Immature natural killer cell (primary cell): Measurements from ENCODE around the gene SNX15. TPM values are rescaled to one million over a fixed set of nuclear protein-coding genes. Genes with fewer than 3 reads are reported as not detected.
A peak's percentile ranks its signal among the peaks of the same experiment; 100 is the strongest.
"Not testable (repeated sequence)": the region's sequence is repeated elsewhere in the genome, so short reads cannot be mapped to it uniquely, and the experiment has no call there.

ENCODE experiments used
- DNase-seq, 3 donors: peaks; one replicate each; pipeline ENCODE4 v3.0.0; 2022; ENCODE audit warnings: mixed read lengths in 1 of 3
- H3K27ac Mint-ChIP-seq, 6 donors: one replicate each; pipeline ENCODE4 v1.8.0; 2020; ENCODE audit warnings: mixed read lengths in 6 of 6, mild to moderate bottlenecking in 5 of 6, inconsistent platforms in 4 of 6, moderate library complexity in 3 of 6
- H3K27me3 Mint-ChIP-seq, 3 donors: one replicate each; pipeline ENCODE4 v1.8.0; 2020 to 2021; ENCODE audit warnings: low read depth in 3 of 3, mild to moderate bottlenecking in 3 of 3, mixed read lengths in 3 of 3, moderate library complexity in 3 of 3, inconsistent platforms in 1 of 3
- H3K36me3 Mint-ChIP-seq, 3 donors: one replicate each; pipeline ENCODE4 v1.8.0; 2020; ENCODE audit warnings: mixed read lengths in 3 of 3, inconsistent platforms in 2 of 3, mild to moderate bottlenecking in 2 of 3
- H3K4me1 Mint-ChIP-seq, 2 donors: one replicate each; pipeline ENCODE4 v1.8.0; 2020; ENCODE audit warnings: inconsistent platforms in 2 of 2, mild to moderate bottlenecking in 2 of 2, mixed read lengths in 2 of 2, moderate library complexity in 1 of 2
- H3K4me3 Mint-ChIP-seq, 5 donors: one replicate each; pipeline ENCODE4 v1.8.0; 2020; ENCODE audit warnings: mild to moderate bottlenecking in 5 of 5, mixed read lengths in 5 of 5, inconsistent platforms in 3 of 5, moderate library complexity in 3 of 5
- H3K9me3 Mint-ChIP-seq, 6 donors: one replicate each; pipeline ENCODE4 v1.8.0; 2020; ENCODE audit warnings: mild to moderate bottlenecking in 6 of 6, mixed read lengths in 6 of 6, inconsistent platforms in 4 of 6, moderate library complexity in 3 of 6
- polyA plus RNA-seq, 3 donors: library from polyadenylated mRNA; unstranded; fragments of 300-500 nt; fragmentation: Illumina TruSeq; gene quantifications; one replicate each; pipeline ENCODE4 v1.2.3, GENCODE V29; 2021

SNX15 gene
- polyA plus RNA-seq, 3 donors from 2014 or later = 14.5 to 20.6 (median 19.9) TPM

- Mint-ChIP-seq H3K27ac (no peak overlapping the region), H3K36me3 (no peaks in the 10 kb centered on the region), H3K4me1 (no peaks in the 10 kb centered on the region), H3K27me3 (peaks cover 0 to 1% (median 0%) of the 10 kb centered on the region in 3 donors), H3K9me3 (no peaks in the 10 kb centered on the region), H3K4me3 (no peak overlapping the region)
- no peak for DNase-seq
These were observed 24.0 kb upstream of the SNX15 start for GRCh38 chr11:65003282-65003681.

GRCh38 chr11:65003968-65004367 is 23.3 kb upstream of the SNX15 start:
- not testable (repeated sequence) for H3K4me1 Mint-ChIP-seq, H3K4me3 Mint-ChIP-seq, H3K27me3 Mint-ChIP-seq

GRCh38 chr11:65008016-65008415 is 19.2 kb upstream of the SNX15 start:
- no peaks in the 10 kb centered on the region for H3K36me3 Mint-ChIP-seq

More at GRCh38 chr11:65003968-65004367, 23.3 kb upstream of the SNX15 start:
- not testable (repeated sequence) for DNase-seq, H3K27ac Mint-ChIP-seq, H3K36me3 Mint-ChIP-seq, H3K9me3 Mint-ChIP-seq

GRCh38 chr11:65008873-65009272 is 18.4 kb upstream of the SNX15 start:
- H3K27ac Mint-ChIP-seq = no peak overlapping the region
- H3K4me3 Mint-ChIP-seq = no peak overlapping the region
- H3K4me1 Mint-ChIP-seq = peaks cover 9 to 10% of the 10 kb centered on the region in 2 donors
- no peaks in the 10 kb centered on the region for H3K9me3 Mint-ChIP-seq
- no peaks in the 10 kb centered on the region for H3K36me3 Mint-ChIP-seq
- peaks cover 1 to 3% (median 2%) of the 10 kb centered on the region in 3 donors for H3K27me3 Mint-ChIP-seq
- DNase-seq = no peak

More at GRCh38 chr11:65008016-65008415, 19.2 kb upstream of the SNX15 start:
- peaks cover 3% of the 10 kb centered on the region in 2 donors for H3K4me1 Mint-ChIP-seq
- H3K4me3 Mint-ChIP-seq = no peak overlapping the region
- no peak overlapping the region for H3K27ac Mint-ChIP-seq
- DNase-seq = no peak
- H3K9me3 Mint-ChIP-seq = no peaks in the 10 kb centered on the region
- peaks cover 0 to 1% (median 0%) of the 10 kb centered on the region in 3 donors for H3K27me3 Mint-ChIP-seq

GRCh38 chr11:65013130-65013887 is 13.9 kb upstream of the SNX15 start:
- H3K9me3 Mint-ChIP-seq = no peaks in the 10 kb centered on the region
- H3K27me3 Mint-ChIP-seq = peaks cover 1 to 4% (median 3%) of the 10 kb centered on the region in 3 donors

GRCh38 chr11:65013888-65014725 is 13.1 kb upstream of the SNX15 start, which contains the start of gene ARL2:
Gene ARL2 (plus strand): TSS chr11:65014160. CDS start chr11:65014208, 48 bp downstream.
- Mint-ChIP-seq H3K27me3 (peaks cover 1 to 5% (median 4%) of the 10 kb centered on the region in 3 donors), H3K4me3 (peak within 1 kb of the TSS; percentile 91 to 96 (median 94)), H3K27ac (peak within 1 kb of the TSS; percentile 92 to 99 (median 96)), H3K9me3 (no peaks in the 10 kb centered on the region), H3K4me1 (peaks cover 25 to 26% of the 10 kb centered on the region in 2 donors), H3K36me3 (peaks cover 0 to 6% (median 5%) of the 10 kb centered on the region in 3 donors)
- DNase-seq = peak; percentile 88 to 90 (median 88)

More at GRCh38 chr11:65013130-65013887, 13.9 kb upstream of the SNX15 start:
- peak overlapping the region; percentile 92 to 99 (median 96) for H3K27ac Mint-ChIP-seq
- peak; percentile 87 to 90 (median 90) for DNase-seq
- H3K36me3 Mint-ChIP-seq = peaks cover 0 to 6% (median 5%) of the 10 kb centered on the region in 3 donors
- peaks cover 25 to 26% of the 10 kb centered on the region in 2 donors for H3K4me1 Mint-ChIP-seq
- H3K4me3 Mint-ChIP-seq = peak overlapping the region; percentile 91 to 96 (median 94)

GRCh38 chr11:65014726-65015227 is 12.5 kb upstream of the SNX15 start:
- Mint-ChIP-seq H3K9me3 (no peaks in the 10 kb centered on the region), H3K27ac (peak overlapping the region; percentile 59 to 90 (median 88)), H3K4me1 (peaks cover 25 to 26% of the 10 kb centered on the region in 2 donors), H3K4me3 (peak overlapping the region; percentile 80 to 89 (median 87)), H3K36me3 (peaks cover 3 to 6% (median 5%) of the 10 kb centered on the region in 3 donors), H3K27me3 (peaks cover 1 to 5% (median 4%) of the 10 kb centered on the region in 3 donors)
- no peak for DNase-seq

GRCh38 chr11:65016705-65017104 is 10.5 kb upstream of the SNX15 start:
- Mint-ChIP-seq H3K4me1 (peaks cover 25 to 26% of the 10 kb centered on the region in 2 donors), H3K27me3 (peaks cover 1 to 5% (median 4%) of the 10 kb centered on the region in 3 donors), H3K36me3 (peaks cover 3 to 6% (median 5%) of the 10 kb centered on the region in 3 donors), H3K27ac (peak overlapping the region in 2 of 6 donors; percentile 38 to 68), H3K4me3 (peak overlapping the region in 2 of 5 donors; percentile 19 to 29), H3K9me3 (no peaks in the 10 kb centered on the region)
- no peak for DNase-seq

- Mint-ChIP-seq H3K27ac (no peak overlapping the region), H3K9me3 (no peaks in the 10 kb centered on the region), H3K4me3 (no peak overlapping the region), H3K36me3 (peaks cover 3 to 10% (median 10%) of the 10 kb centered on the region in 3 donors), H3K27me3 (peaks cover 2 to 7% (median 4%) of the 10 kb centered on the region in 3 donors), H3K4me1 (peaks cover 23 to 24% of the 10 kb centered on the region in 2 donors)
- no peak for DNase-seq
These were observed 9.3 kb upstream of the SNX15 start for GRCh38 chr11:65017937-65018336.

GRCh38 chr11:65019824-65020223 is 7.4 kb upstream of the SNX15 start:
- Mint-ChIP-seq H3K27ac (no peak overlapping the region), H3K9me3 (no peaks in the 10 kb centered on the region), H3K27me3 (peaks cover 1 to 4% (median 1%) of the 10 kb centered on the region in 3 donors), H3K4me1 (peaks cover 13 to 17% of the 10 kb centered on the region in 2 donors), H3K4me3 (no peak overlapping the region), H3K36me3 (peaks cover 3 to 10% (median 10%) of the 10 kb centered on the region in 3 donors)
- no peak for DNase-seq

- Mint-ChIP-seq H3K9me3 (no peaks in the 10 kb centered on the region), H3K27me3 (peaks cover 0 to 4% (median 1%) of the 10 kb centered on the region in 3 donors), H3K36me3 (peaks cover 3 to 10% (median 10%) of the 10 kb centered on the region in 3 donors), H3K4me1 (peaks cover 11 to 12% of the 10 kb centered on the region in 2 donors), H3K27ac (no peak overlapping the region), H3K4me3 (no peak overlapping the region)
- no peak for DNase-seq
These were observed 6.2 kb upstream of the SNX15 start for GRCh38 chr11:65021003-65021402.

GRCh38 chr11:65021509-65021908 is 5.7 kb upstream of the SNX15 start:
- peaks cover 3 to 10% (median 9%) of the 10 kb centered on the region in 3 donors for H3K36me3 Mint-ChIP-seq
- peaks cover 6 to 8% of the 10 kb centered on the region in 2 donors for H3K4me1 Mint-ChIP-seq
- H3K27me3 Mint-ChIP-seq = peaks cover 0 to 4% (median 1%) of the 10 kb centered on the region in 3 donors
- H3K27ac Mint-ChIP-seq = no peak overlapping the region
- no peak for DNase-seq
- H3K9me3 Mint-ChIP-seq = no peaks in the 10 kb centered on the region
- H3K4me3 Mint-ChIP-seq = no peak overlapping the region

- H3K27ac Mint-ChIP-seq = peak overlapping the region in 3 of 6 donors; percentile 8 to 21 (median 14)
- not testable (repeated sequence) for H3K9me3 Mint-ChIP-seq, H3K4me3 Mint-ChIP-seq, H3K27me3 Mint-ChIP-seq, H3K36me3 Mint-ChIP-seq, DNase-seq
- peaks cover 18 to 19% of the 10 kb centered on the region in 2 donors for H3K4me1 Mint-ChIP-seq
These were observed 3.7 kb upstream of the SNX15 start for GRCh38 chr11:65023502-65023901.
